SKM-1 (cell line): ENCODE measurements around the gene TOMM6.

Experiments
- DNase-seq: peaks from one replicate; lab custom pipeline; 2025; ENCODE audit not compliant: unreplicated experiment; lab: John Stamatoyannopoulos, UW

The TOMM6 gene

GRCh38 chr6:41821266-41821665, 33.8 kb downstream of the TOMM6 start:
- no peak for DNase-seq

- no peak for DNase-seq
These were observed 34.5 kb downstream of the TOMM6 start for GRCh38 chr6:41822021-41822420.

- DNase-seq: no peak
These were observed 35.7 kb downstream of the TOMM6 start for GRCh38 chr6:41823178-41823577.

- no peak for DNase-seq
These were observed 37.4 kb downstream of the TOMM6 start for GRCh38 chr6:41824571-41825569.

GRCh38 chr6:41826343-41827022, 39.0 kb downstream of the TOMM6 start:
- no peak for DNase-seq

GRCh38 chr6:41832263-41832662, 44.8 kb downstream of the TOMM6 start:
- DNase-seq: no peak

GRCh38 chr6:41836022-41836659, 48.6 kb downstream of the TOMM6 start:
- DNase-seq: no peak

GRCh38 chr6:41836660-41837052, 49.2 kb downstream of the TOMM6 start:
- no peak for DNase-seq
